Measurements from ENCODE around the gene ITCH.
"Not testable (repeated sequence)": the region's sequence is repeated elsewhere in the genome, so short reads cannot be mapped to it uniquely, and the experiment has no call there.

The ITCH gene

DNA sequence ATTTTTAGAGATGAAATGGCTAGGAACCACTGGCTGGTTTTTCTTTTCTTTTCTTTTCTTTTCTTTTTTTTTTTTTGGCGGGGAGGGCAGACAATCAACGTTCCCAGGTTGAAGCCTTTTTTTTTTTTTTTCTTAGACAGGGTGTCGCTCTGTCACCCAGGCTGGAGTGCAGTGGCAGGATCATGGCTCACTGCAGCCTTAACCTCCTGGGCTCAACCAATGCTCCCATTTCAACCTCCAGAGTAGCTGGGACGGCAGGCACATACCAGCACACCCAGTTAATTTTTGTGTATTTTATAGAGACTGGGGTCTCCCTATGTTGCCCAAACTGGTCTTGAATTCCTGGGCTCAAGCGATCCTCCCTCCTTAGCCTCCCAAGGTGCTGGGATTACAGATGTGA, 18.8 kb upstream of the ITCH start:
- no peak for DNase-seq

DNA sequence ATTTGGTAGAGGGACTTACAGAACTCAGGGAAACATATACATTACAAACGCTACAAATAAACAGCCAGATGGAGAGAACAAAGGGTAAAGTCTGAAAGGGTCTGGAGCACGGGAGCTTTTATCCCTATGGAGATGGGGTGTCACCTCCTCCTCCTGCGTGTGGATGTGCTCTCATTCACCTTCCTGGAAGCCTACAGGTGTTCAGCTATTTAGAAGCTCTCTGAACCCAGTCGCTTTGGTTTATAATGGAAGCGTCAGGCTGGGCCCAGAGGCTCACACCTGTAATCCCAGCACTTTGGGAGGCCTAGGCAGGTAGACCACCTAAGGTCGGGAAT, 17.7 kb upstream of the ITCH start:
- DNase-seq = no peak

DNA sequence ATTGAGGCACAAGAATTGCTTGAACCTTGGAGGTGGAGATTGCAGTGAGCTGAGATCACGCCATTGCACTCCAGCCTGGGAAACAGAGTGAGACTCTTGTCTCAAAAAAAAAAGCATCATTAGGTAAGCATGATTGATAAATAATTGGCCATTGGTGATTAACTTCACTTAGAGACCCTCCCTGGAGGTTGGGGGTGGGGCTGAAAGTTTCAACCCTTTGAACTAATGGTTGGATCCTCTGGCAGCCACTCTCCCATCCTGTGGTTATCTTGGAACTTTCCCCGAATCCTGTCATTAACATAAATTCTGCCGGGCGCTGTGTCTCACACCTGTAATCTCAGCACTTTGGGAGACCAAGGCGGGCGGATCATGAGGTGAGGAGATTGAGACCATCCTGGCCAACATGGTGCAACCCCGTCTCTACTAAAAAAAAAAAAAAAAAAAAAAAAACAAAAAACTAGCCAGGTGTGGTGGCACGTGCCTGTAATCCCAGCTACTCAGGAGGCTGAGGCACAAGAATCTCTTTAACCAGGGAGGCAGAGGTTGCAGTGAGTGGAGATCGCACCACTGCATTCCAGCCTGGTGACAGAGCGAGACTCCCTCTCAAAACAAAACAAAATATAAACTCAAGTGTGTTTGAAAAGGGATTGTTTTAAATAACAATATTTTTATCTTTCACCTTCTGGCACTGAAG, 17.1 kb upstream of the ITCH start:
- not testable (repeated sequence) for DNase-seq

DNA sequence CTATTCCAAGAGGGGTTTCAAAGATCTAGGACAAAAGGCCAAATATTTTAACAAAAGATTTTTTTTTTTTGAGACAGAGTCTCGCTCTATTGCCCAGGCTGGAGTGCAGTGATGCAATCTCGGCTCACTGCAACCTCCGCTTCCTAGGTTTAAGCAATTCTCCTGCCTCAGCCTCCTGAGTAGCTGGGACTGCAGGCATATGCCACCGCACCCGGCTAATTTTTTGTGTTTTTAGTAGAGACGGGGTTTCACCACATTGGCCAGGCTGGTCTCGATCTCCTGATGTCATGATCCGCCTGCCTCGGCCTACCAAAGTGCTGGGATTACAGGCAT, 16.6 kb upstream of the ITCH start:
- not testable (repeated sequence) for DNase-seq

DNA sequence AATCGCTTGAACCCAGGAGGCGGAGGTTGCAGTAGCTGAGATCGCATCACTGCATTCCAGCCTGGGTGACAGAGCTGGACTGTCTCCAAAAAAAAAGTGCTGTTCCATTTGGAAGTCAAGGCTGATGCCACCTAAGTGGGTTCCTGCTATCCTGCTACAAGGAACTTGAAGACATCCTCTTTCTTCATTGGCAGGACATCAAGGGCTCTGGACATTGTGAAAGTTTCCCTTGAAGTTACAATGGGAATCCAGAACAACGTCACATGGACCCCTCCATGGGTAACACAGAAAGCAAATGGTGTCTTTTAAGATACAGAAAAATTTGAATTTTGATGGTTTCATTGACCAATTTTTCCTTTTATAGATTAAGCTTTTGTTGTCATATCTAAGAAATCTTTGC, 15.5 kb upstream of the ITCH start:
- DNase-seq = no peak

DNA sequence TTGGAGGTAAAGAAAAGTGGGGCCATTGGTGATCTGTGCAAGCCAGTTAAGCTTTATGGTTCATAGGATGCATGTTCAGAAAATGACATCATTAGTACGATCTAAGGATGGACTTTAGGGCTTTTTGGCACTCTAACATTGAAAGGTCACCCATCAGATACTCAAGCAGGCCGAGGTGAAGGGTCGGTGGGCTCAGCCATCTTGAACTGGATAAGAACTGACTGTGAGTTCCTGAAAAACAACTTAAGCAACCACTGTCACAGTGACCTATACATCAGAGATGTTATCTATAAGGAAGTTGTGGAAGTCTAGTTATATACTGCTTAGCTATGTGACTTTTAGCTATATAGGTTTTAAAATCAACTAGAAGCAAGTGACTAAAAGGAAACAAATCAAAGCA, 13.0 kb upstream of the ITCH start:
- no peak for DNase-seq

DNA sequence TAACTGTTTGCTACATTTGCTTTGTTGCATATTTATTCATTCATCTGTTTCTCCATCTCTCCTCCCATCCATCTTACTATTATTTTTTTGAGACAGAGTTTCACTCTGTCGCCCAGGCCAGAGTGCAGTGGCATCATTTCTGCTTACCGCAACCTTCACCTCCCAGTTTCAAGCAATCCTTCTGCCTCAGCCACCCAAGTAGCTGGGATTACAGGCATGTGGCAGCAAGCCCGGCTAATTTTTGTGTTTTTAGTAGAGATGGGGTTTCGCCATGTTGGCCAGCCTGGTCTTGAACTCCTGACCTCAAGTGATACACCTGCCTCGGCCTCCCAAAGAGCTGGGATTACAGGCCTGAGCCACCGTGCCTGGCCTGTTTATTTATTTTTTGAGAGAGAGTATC, 9.6 kb upstream of the ITCH start:
- not testable (repeated sequence) for DNase-seq

DNA sequence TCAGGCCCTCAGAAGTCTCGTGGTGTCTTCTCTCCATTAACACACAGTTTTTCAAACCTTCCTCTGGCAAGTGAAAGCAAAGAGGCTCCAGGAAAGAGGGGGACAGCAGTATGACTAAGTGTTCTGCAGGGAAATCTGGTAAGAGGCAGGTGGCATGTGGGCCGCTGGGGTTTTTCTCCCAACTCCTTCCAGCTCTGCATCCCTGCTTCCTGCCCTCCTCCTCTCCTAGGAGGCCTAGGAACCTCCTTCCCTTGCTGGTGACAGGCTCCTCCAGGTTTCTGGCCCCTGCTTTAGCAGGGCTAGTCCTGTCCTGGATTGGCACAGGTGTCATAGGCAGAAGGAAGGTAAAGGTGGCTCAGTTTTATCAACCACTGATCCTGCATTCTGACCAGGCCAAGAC, 7.6 kb upstream of the ITCH start:
- no peak for DNase-seq

DNA sequence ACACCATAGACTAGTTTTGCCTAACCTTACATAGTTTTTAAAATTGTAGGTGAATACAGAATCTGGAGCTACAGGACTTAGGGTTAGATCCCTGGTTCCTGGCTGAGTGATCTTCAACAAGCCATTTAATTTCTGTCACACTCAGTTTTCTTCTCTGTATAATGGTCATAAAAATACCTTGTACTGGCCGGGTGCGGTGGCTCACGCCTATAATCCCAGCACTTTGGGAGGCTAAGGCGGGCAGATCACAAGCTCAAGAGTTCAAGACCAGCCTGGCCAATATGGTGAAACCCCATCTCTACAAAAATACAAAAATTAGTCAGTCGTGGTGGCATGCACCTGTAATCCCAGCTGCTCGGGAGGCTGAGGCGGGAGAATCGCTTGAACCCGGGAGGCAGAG, 3.3 kb upstream of the ITCH start:
- not testable (repeated sequence) for DNase-seq

DNA sequence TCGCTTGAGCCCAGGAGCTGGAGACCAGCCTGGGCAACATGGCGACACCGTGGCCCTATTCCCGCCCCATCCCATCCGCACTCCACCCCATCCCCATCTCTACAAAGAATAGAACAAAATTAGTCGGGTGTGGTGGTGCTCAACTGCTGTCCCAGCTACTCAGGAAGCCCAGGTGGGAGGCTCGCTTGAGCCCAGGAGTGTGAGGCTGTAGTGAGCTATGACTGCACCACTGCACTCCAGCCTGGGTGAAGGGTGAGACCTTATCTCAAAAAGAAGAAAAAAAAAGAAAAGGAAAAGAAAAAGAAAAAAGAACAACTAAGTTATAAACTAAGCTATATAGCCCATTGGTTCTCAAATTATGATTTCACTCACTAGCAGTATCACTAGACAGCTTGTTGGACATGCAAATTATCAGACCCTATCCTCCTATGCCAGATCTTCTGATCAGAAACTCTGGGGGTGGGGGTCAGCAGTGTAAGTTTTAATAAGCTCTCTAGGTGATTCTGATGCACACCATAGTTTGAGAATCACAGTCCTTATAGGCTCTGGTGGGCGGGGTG, 491 bp upstream of the ITCH start:
- DNase-seq = no peak

DNA sequence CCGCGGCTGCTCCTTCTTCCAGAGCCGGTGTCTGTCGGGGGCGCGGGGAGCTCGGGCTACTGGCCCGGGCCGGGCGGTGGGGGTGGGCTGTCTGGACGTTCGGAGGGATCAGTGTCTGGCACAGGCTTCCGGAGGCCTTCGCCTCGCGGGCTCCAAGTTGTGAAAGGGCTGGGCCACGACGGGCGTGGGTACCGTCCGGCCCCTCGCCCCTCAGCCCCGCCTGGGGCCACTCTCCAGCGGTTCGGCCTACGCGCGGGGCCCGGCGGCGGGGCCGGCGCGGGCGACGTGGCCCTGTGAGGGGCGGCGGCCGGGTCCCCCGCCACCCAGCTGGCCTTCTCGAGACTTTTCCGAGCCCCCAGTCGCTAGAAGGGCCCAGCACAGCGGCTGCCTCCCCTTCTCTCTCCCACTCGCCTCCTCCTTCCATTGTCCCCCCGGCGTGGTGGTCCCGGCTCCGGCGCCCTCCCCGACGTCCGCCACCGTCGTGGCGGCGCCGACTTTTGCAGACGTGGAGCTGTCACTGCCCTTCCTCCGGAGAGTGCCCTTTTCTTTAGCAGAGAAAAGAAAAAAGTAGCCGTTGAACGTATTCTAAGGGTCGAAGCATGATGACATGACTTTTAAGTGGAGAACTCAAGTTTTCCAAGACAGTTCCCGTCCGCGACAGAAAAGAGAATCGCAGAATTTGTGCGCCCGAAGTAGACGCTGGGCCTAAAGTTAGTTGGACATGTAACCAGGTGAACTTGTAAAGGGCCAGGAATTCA, 571 bp downstream of the ITCH start:
- DNase-seq = no peak

DNA sequence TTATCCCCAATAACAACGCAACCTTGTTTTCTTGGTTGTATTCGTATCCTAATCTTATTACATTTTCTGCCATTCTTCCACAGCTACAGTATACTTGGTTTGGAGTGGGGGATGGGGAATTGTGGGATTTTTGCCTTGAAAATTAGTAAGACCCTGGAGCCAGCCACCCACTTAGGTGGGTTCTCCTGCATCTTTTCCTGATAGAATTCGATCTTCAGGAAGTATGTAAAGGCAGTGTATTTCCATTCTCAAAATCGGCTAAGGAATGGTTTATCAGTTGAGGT, 1.1 kb downstream of the ITCH start:
- no peak for DNase-seq

DNA sequence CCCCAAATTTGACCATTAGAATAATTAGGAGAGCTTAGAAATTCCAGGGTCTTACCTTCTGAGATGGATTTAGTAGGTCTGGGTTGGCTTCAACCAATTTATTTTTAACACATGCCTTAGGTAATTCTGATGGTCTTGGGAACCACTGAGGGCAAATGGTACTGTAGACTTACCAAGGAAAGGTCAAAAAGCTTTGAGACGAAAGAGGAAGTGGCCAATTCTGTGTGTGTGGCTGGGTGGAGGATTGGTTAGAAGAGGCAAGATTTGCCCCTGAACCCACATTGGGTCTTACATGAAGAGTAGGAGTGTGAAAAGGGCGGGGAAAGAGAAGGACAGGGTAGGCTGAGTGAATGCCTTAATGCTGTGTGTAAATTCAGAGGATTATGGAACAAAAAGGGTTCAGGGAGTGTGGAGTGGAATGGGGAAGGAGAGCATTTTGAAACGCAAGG, 2.7 kb downstream of the ITCH start:
- no peak for DNase-seq

DNA sequence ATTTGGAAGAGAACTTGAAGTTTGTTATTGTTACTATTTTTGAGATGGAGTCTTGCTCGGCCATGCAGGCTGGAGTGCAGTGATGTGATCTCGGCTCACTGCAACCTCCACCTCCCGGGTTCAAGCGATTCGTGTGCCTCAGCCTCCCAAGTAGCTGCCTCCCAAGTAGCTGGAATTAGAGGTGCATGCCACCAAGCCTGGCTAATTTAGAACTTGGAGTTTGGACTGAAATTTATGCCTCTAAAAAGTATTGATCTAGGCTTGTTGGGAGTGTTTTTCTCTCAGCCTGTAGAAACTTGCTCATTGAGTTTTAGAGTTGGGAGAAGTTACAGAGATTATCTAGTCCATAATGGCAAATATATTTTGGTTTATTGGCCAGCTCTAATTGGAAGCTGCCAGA, 4.1 kb downstream of the ITCH start:
- no peak for DNase-seq

DNA sequence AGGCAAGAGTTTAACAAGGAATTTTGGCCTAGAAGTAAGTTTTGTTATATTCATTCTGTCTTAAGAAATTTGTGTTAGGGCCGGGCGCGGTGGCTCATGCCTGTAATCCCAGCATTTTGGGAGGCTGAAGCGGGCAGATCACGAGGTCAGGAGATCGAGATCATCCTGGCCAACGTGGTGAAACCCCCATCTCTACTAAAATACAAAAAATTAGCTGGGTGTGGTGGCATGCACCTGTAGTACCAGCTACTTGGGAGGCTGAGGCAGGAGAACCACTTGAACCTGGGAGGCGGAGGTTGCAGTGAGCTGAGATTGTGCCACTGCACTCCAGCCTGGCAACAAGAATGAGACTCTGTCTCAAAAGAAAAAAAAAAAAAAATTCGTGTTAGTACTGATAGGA, 4.8 kb downstream of the ITCH start:
- DNase-seq = not testable (repeated sequence)

DNA sequence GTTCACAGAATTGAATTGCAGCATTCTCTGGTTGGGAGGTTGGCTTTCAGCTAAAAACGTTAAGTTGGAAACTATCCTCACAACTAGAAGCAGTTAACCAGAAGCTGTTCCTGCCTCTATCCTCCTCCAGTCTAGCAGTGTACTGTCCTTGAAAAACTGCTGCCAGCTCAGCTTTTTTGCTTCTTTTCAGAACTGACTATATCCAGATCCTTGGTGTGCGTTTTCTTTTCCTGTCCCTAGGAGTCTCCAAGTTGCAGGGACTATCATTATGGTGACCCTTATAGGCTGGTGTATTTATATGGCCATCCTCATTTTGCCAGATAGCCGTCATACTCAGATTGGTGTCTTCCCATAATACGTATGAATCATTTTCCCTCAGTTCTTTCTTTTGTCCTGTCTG, 5.5 kb downstream of the ITCH start:
- no peak for DNase-seq

DNA sequence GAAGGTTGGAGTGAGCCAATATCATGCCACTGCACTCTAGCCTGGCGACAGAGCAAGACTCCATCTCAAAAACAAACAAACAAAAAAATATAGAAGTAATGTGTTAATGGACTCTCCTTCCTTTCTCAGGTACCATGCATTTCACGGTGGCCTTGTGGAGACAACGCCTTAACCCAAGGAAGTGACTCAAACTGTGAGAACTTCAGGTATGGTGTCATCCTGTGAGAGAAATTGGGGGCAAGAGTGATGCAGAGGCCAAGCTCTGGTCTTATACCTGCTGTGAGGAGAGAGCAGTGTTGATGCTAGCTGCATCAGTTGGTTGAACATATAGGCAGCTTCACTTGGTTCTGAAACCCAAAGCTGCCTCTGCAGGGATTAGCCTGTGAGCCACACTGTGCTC, 6.2 kb downstream of the ITCH start:
- DNase-seq = no peak

DNA sequence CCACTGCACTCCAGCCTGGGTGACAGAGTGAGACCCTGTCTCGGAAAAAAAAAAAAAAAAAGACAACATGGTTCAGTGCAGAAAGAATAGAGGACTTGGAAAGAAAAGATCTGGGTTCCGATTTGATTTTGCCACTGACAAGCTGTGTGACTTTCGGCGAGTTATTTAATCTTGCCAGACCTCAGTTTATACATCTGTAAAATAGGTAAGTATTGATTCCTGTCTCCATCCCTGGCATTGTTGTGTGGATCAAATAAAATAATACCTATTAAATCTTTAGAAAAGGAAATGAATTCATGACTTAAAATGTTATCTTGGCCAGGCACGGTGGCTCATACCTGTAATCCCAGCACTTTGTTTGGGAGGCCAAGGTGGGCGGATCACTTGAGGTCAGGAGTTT, 7.0 kb downstream of the ITCH start:
- no peak for DNase-seq

DNA sequence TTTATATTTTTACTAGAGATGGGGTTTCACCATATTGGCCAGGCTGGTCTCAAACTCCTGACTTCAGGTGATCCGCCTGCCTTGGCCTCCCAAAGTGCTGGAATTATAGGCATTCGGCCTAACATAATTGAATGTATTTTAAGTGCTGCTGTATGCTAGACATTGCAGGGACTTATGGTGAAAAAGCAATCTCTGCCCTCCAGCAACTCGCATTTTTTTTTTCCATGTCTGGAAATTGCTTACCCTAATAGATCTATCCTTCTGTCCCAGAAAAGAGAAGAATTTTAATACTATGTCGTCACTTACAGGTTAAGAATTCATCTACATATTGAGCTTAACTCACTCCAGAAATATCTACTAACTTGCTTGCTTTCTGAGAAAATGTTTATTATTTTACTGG, 10.4 kb downstream of the ITCH start:
- no peak for DNase-seq

DNA sequence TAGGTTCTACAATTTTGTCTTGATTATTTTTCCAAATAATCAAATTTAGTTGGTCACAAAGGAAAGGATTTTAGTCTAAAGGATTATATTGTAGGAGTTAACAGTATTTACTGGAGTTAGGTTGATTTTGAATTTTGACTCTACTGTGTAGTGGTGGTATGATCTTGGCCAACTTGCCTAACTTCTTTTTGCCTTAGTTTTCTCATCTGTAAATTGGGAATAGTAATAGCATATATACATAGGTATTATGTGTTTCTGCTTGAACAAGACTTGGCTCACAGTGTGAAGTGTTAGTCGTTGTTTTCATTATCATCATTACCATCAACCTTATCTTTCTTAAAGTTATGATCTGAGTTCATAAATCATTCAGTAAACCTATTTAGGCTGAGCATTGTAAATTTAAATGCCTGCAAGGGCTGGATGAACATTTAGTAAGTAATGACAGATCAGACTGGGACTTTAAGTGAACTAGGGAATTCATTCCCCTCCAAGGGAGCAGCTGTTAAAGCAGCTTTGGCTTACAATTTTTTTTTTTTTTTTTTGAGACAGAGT, 11.2 kb downstream of the ITCH start:
- no peak for DNase-seq

DNA sequence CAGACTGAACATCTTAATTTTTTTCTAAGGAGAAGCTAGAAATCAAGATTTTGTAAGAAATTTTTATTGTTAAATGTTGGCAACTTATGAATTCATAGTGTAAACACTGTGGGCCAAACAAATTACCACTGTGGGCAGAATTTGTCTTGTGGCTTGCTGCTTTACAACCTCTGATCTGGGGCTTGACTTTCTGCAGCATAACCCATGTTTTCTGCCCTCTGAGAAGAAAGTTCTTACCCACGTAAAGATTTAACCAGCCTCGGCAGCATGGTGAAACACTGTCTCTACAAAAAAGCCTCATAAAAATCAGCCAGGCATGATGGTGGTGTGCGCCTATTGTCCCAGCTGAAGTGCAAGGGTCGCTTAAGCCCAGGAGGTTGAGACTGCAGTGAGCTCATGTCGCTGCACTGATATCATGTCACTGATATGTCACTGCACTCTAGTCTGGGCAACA, 12.9 kb downstream of the ITCH start:
- DNase-seq = no peak

DNA sequence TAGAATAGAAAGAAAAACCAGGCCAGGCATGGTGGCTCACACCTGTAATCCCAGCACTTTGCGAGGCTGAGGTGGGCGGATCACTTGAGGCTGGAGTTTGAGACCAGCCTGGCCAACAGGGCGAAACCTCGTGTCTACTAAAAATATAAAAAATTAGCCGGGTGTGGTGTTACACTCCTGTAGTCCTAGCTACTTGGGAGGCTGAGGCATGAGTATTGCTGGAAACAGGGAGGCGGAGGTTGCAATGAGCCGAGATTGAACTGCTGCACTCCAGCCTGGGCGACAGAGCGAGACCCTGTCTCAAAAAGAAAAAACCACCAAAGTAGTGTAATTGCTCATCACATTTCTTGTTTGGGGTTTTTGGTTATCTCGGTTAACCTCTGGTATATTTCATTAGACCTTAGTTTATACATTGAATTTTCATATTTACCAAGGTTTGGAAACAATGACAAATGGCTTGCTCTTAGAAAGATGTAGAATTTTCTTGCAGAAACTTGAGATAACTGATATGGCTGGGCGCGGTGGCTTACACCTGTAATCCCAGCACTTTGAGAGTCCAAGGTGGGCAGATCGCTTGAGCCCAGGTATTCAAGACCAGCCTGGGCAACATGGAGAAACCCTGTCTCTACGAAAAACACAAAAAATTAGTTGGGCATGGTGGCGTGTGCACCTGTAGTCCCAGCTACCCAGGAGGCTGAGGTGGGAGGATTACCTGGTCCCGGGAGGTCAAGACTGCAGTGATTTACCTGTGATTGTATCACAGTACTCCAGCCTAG, 14.2 kb downstream of the ITCH start:
- DNase-seq = no peak

DNA sequence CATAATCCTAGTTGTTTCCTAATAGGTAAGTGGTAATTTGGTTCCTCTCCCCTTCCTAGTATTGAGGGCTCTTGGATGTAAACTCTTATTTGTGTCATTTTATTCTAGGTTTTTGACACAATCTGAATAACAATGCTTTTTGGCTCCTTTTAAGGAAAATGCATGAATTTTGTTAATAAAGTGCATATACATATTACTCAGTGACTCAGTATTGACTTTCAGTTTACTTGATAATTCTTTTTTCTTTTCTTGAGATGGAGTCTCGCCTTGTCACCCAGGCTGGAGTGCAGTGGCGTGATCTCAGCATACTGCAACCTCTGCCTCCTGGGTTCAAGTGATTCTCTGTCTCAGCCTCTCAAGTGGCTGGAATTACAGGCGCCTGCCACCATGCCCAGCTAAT, 19.1 kb downstream of the ITCH start:
- DNase-seq = no peak

Measured in stimulated activated CD4-positive, alpha-beta T cell treated with anti-CD3 and anti-CD28 coated beads, Interleukin-4, amount 100 ng/mL, for 4 hours (primary cell).